Trophoblast cell (in vitro differentiated cells and primary cell): ENCODE measurements around the gene ANKHD1.
"Not testable (repeated sequence)": the region's sequence is repeated elsewhere in the genome, so short reads cannot be mapped to it uniquely, and the experiment has no call there.

Source experiments
- DNase-seq, 2 donors: peaks; one replicate each; pipeline ENCODE4 v3.0.0-alpha.2; 2016
- H2AFZ ChIP-seq: 2 replicates; pipeline ENCODE4 v1.6.1; 2013; ENCODE audit warnings: low read length, moderate library complexity, mild to moderate bottlenecking; ENCODE audit not compliant: insufficient read depth, poor library complexity
- H2AK5ac ChIP-seq: 2 replicates; pipeline ENCODE4 v1.6.1; 2013; ENCODE audit warnings: mild to moderate bottlenecking, low read length
- H2BK120ac ChIP-seq: 2 replicates; pipeline ENCODE4 v1.6.1; 2013; ENCODE audit warnings: low read length, mild to moderate bottlenecking, moderate library complexity; ENCODE audit not compliant: insufficient read depth, poor library complexity
- H2BK12ac ChIP-seq: 2 replicates; pipeline ENCODE4 v1.6.1; 2013; ENCODE audit warnings: mild to moderate bottlenecking, low read length, moderate library complexity
- H2BK5ac ChIP-seq: 2 replicates; pipeline ENCODE4 v1.6.1; 2013; ENCODE audit warnings: low read length, low read depth, moderate library complexity, mild to moderate bottlenecking; ENCODE audit not compliant: poor library complexity
- H3K14ac ChIP-seq: 2 replicates; pipeline ENCODE4 v1.6.1; 2013; ENCODE audit warnings: mild to moderate bottlenecking, low read length
- H3K18ac ChIP-seq: 2 replicates; pipeline ENCODE4 v1.6.1; 2013; ENCODE audit warnings: mild to moderate bottlenecking, low read length
- H3K23ac ChIP-seq: 2 replicates; pipeline ENCODE4 v1.6.1; 2013; ENCODE audit warnings: low read length
- H3K27ac ChIP-seq: 2 replicates; pipeline ENCODE4 v1.5.1; 2013; ENCODE audit warnings: low read depth, mild to moderate bottlenecking, inconsistent platforms, low read length, moderate library complexity
- H3K27me3 ChIP-seq: 2 replicates; pipeline ENCODE4 v1.6.1; 2013; ENCODE audit warnings: inconsistent platforms, mild to moderate bottlenecking, low read length, moderate library complexity; ENCODE audit not compliant: insufficient read depth
- H3K36me3 ChIP-seq, 2 experiments: 1 replicate in 1 of 2; 2 replicates in 1 of 2; pipeline ENCODE4 v1.6.1; 2013; ENCODE audit warnings: low read length in 2 of 2, mild to moderate bottlenecking in 2 of 2, moderate library complexity in 1 of 2; ENCODE audit not compliant: insufficient read depth in 2 of 2, control insufficient read depth in 1 of 2
- H3K4ac ChIP-seq: 2 replicates; pipeline ENCODE4 v1.6.1; 2013; ENCODE audit warnings: low read depth, mild to moderate bottlenecking, low read length, moderate library complexity
- H3K4me1 ChIP-seq, 2 experiments: 1 replicate in 1 of 2; 2 replicates in 1 of 2; pipeline ENCODE4 v1.6.1; 2013; ENCODE audit warnings: low read length in 2 of 2, mild to moderate bottlenecking in 2 of 2, moderate library complexity in 1 of 2; ENCODE audit not compliant: insufficient read depth in 2 of 2, control insufficient read depth in 1 of 2
- H3K4me2 ChIP-seq: 2 replicates; pipeline ENCODE4 v1.6.1; 2013; ENCODE audit warnings: inconsistent platforms, mild to moderate bottlenecking, low read length, moderate library complexity
- H3K4me3 ChIP-seq: 2 replicates; pipeline ENCODE4 v1.5.1; 2013; ENCODE audit warnings: mild to moderate bottlenecking, low read depth, low read length, inconsistent platforms
- H3K79me1 ChIP-seq: one replicate; pipeline ENCODE4 v1.6.1; 2013; ENCODE audit warnings: low read length
- H3K79me2 ChIP-seq: 2 replicates; pipeline ENCODE4 v1.6.1; 2013; ENCODE audit warnings: low read length, mild to moderate bottlenecking; ENCODE audit not compliant: control insufficient read depth, insufficient read depth, poor library complexity
- H3K9ac ChIP-seq: 2 replicates; pipeline ENCODE4 v1.6.1; 2013; ENCODE audit warnings: mild to moderate bottlenecking, low read length
- H3K9me3 ChIP-seq: 2 replicates; pipeline ENCODE4 v1.6.1; 2013; ENCODE audit warnings: low read depth, mild to moderate bottlenecking, control low read depth, inconsistent platforms, low read length; ENCODE audit not compliant: insufficient read depth
- H4K12ac ChIP-seq: 2 replicates; pipeline ENCODE4 v1.6.1; 2013; ENCODE audit warnings: low read depth, mild to moderate bottlenecking, low read length, moderate library complexity
- H4K8ac ChIP-seq: 2 replicates; pipeline ENCODE4 v1.6.1; 2013; ENCODE audit warnings: low read depth, mild to moderate bottlenecking, low read length, moderate library complexity
- H4K91ac ChIP-seq: one replicate; pipeline ENCODE4 v1.6.1; 2013; ENCODE audit warnings: low read depth, mild to moderate bottlenecking, low read length, moderate library complexity
- WGBS: extraction: QIAGEN DNeasy Blood & Tissue Kit; methylation state at CpG from one replicate; pipeline ENCODE4 v1.1.7; 2013; ENCODE audit warnings: missing lambda C conversion rate; ENCODE audit not compliant: insufficient read length, insufficient coverage; ENCODE audit errors: extremely low coverage; 5-methylcytosine and 5-hydroxymethylcytosine counted together

ANKHD1 gene

GRCh38 chr5:140427726-140428125 lies 26.1 kb downstream of the ANKHD1 start:
- not testable (repeated sequence) for H3K9ac ChIP-seq, H3K79me2 ChIP-seq, H3K18ac ChIP-seq, H2AK5ac ChIP-seq, H3K4ac ChIP-seq, H3K79me1 ChIP-seq, H3K4me1 ChIP-seq, H3K4me3 ChIP-seq, DNase-seq, H3K27ac ChIP-seq, H3K14ac ChIP-seq, H3K9me3 ChIP-seq, H2BK120ac ChIP-seq, H4K8ac ChIP-seq, H3K4me2 ChIP-seq, H2BK5ac ChIP-seq, H3K27me3 ChIP-seq, H2BK12ac ChIP-seq, H3K36me3 ChIP-seq, H3K23ac ChIP-seq, H4K12ac ChIP-seq, H2AFZ ChIP-seq, H4K91ac ChIP-seq
- no CpG with 5 or more reads among the region's 26 CpGs for WGBS

- Histone ChIP-seq H3K27ac (no peak overlapping the region), H2BK12ac (no peak overlapping the region), H3K9me3 (no peaks in the 10 kb centered on the region), H3K4me2 (no peak overlapping the region), H3K23ac (no peak overlapping the region), H4K91ac (no peak overlapping the region), H3K4me3 (no peak overlapping the region), H3K4ac (no peak overlapping the region), H2BK120ac (no peak overlapping the region), H3K9ac (no peak overlapping the region), H2BK5ac (no peak overlapping the region), H3K36me3 (peaks cover 0 to 2% of the 10 kb centered on the region in 2 experiments), H3K14ac (no peak overlapping the region), H3K27me3 (no peaks in the 10 kb centered on the region), H3K18ac (no peak overlapping the region), H4K12ac (no peak overlapping the region), H2AFZ (no peak overlapping the region), H2AK5ac (no peak overlapping the region), H3K79me2 (no peaks in the 10 kb centered on the region), H4K8ac (no peak overlapping the region), H3K79me1 (no peaks in the 10 kb centered on the region), H3K4me1 (no peaks in the 10 kb centered on the region)
- WGBS: no CpG with 5 or more reads among the region's 2 CpGs
- no peak for DNase-seq
Observed at GRCh38 chr5:140429724-140430123, 28.1 kb downstream of the ANKHD1 start.

DNA sequence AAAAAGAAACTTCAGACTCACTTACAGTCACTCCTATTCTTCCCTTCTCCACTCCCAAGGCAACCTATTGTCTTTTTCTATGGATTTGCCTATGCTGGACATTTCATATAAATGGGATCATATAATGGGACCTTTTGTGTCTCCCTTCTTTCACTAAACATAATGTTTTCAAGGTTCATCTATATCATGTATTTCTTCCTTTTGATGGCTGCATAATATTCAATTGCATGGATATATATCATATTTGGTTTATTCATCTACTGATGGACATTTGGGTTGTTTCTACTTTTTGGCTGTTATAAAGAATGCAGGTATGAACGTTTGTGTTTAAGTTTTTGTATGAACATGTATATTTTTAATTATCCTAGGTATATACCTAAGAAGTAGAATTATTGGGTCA lies 30.6 kb downstream of the ANKHD1 start:
- H3K14ac ChIP-seq: no peak overlapping the region
- H4K12ac ChIP-seq: no peak overlapping the region
- H3K27me3 ChIP-seq: no peaks in the 10 kb centered on the region
- no peak overlapping the region for H3K9ac ChIP-seq
- DNase-seq: no peak
- peaks cover 2 to 6% of the 10 kb centered on the region in 2 experiments for H3K36me3 ChIP-seq
- WGBS: no CpG with 5 or more reads among the region's 1 CpG
- H2AFZ ChIP-seq: no peak overlapping the region
- H3K4me3 ChIP-seq: no peak overlapping the region
- no peak overlapping the region for H2BK120ac ChIP-seq
- H4K91ac ChIP-seq: no peak overlapping the region
- H3K4me1 ChIP-seq: no peaks in the 10 kb centered on the region
- no peak overlapping the region for H4K8ac ChIP-seq
- H3K18ac ChIP-seq: no peak overlapping the region
- no peaks in the 10 kb centered on the region for H3K79me2 ChIP-seq
- H3K79me1 ChIP-seq: no peaks in the 10 kb centered on the region
- no peak overlapping the region for H3K23ac ChIP-seq
- no peak overlapping the region for H3K27ac ChIP-seq
- no peak overlapping the region for H2BK5ac ChIP-seq
- H2BK12ac ChIP-seq: no peak overlapping the region
- H3K4me2 ChIP-seq: no peak overlapping the region
- no peak overlapping the region for H2AK5ac ChIP-seq
- no peaks in the 10 kb centered on the region for H3K9me3 ChIP-seq
- no peak overlapping the region for H3K4ac ChIP-seq

GRCh38 chr5:140432916-140433315 lies 31.3 kb downstream of the ANKHD1 start:
- Histone ChIP-seq H3K27me3 (no peaks in the 10 kb centered on the region), H3K9me3 (no peaks in the 10 kb centered on the region), H3K14ac (no peak overlapping the region), H3K9ac (no peak overlapping the region), H4K8ac (no peak overlapping the region), H3K36me3 (peaks cover 4% of the 10 kb centered on the region in 2 experiments), H4K91ac (no peak overlapping the region), H4K12ac (no peak overlapping the region), H3K4me3 (no peak overlapping the region), H3K79me1 (no peaks in the 10 kb centered on the region), H3K23ac (no peak overlapping the region), H2BK120ac (no peak overlapping the region), H2BK12ac (no peak overlapping the region), H3K18ac (no peak overlapping the region), H2AFZ (no peak overlapping the region), H2AK5ac (no peak overlapping the region), H3K4me1 (no peaks in the 10 kb centered on the region), H3K4me2 (no peak overlapping the region), H3K4ac (peak overlapping the region; percentile 69), H2BK5ac (no peak overlapping the region), H3K27ac (no peak overlapping the region), H3K79me2 (no peaks in the 10 kb centered on the region)
- no CpG with 5 or more reads among the region's 8 CpGs for WGBS
- peak in 1 of 2 donors; percentile 22 for DNase-seq
